IMR-90 (cell line): Measurements from ENCODE around the gene PPARG. TPM values are rescaled to one million over a fixed set of nuclear protein-coding genes. Genes with fewer than 3 reads are reported as not detected.

ENCODE experiments used
- ATAC-seq: fragments of 200-7000 bp; cut with Tn5 transposase; 2 replicates; pipeline ENCODE4 v1.9.1; 2020; ENCODE audit warnings: low read depth, mild to moderate bottlenecking, moderate library complexity
- BruUV-seq: library from RNA; stranded (reverse); fragments of 400-500 nt; replicated peaks from 2 replicates; lab custom pipeline; 2021; lab: Mats Ljungman, UMichigan
- CTCF ChIA-PET: fragments of 300-600 bp; formaldehyde crosslinking; extraction: SDS; loops from one replicate; lab custom pipeline; 2021; ENCODE audit warnings: antibody characterized with exemption; lab: Yijun Ruan, JAX
- POLR2A ChIA-PET: fragments of 300-600 bp; sonication (Branson Sonifier 250); formaldehyde crosslinking; loops from one replicate; lab custom pipeline; 2022; ENCODE audit warnings: antibody characterized with exemption; ENCODE audit not compliant: unreplicated experiment; lab: Charles Lee
- DNase-seq: peaks from one replicate; pipeline ENCODE4 v3.0.0; 2013
- H2AFZ ChIP-seq: replicated peaks from 2 replicates; pipeline ENCODE3; 2013; ENCODE audit warnings: low read length, mild to moderate bottlenecking; ENCODE audit not compliant: poor library complexity
- H2AK5ac ChIP-seq: 2 replicates; pipeline ENCODE4 v1.6.1; 2013; ENCODE audit warnings: low read depth, low read length, inconsistent platforms
- H2AK9ac ChIP-seq: replicated peaks from 2 replicates; pipeline ENCODE3; 2013; ENCODE audit warnings: mild to moderate bottlenecking, low read depth, low read length, moderate library complexity; ENCODE audit not compliant: poor library complexity
- H2BK120ac ChIP-seq: 2 replicates; pipeline ENCODE4 v1.6.1; 2013; ENCODE audit warnings: low read depth, low read length, inconsistent platforms
- H2BK15ac ChIP-seq: 3 replicates; pipeline ENCODE4 v1.6.1; 2013; ENCODE audit warnings: low read depth, low read length, inconsistent platforms
- H2BK20ac ChIP-seq: 2 replicates; pipeline ENCODE4 v1.6.1; 2013; ENCODE audit warnings: low read depth, mild to moderate bottlenecking, inconsistent platforms, low read length, moderate library complexity
- H2BK5ac ChIP-seq: 2 replicates; pipeline ENCODE4 v1.6.1; 2013; ENCODE audit warnings: mild to moderate bottlenecking, low read depth, low read length, inconsistent platforms; ENCODE audit not compliant: poor library complexity, severe bottlenecking
- H3K14ac ChIP-seq: replicated peaks from 2 replicates; pipeline ENCODE4 v1.6.1; 2013; ENCODE audit warnings: low read depth, low read length, inconsistent platforms
- H3K18ac ChIP-seq: 2 replicates; pipeline ENCODE4 v1.6.1; 2013; ENCODE audit warnings: low read depth, low read length, control low read depth
- H3K23ac ChIP-seq: 2 replicates; pipeline ENCODE4 v1.6.1; 2013; ENCODE audit warnings: low read depth, low read length, inconsistent platforms
- H3K27ac ChIP-seq: 2 replicates; pipeline ENCODE4 v1.5.1; 2013; ENCODE audit warnings: mild to moderate bottlenecking, control low read depth, low read length; ENCODE audit not compliant: insufficient read depth
- H3K27me3 ChIP-seq: 2 replicates; pipeline ENCODE4 v1.6.1; 2013; ENCODE audit warnings: low read length; ENCODE audit not compliant: control insufficient read depth, insufficient read depth
- H3K36me3 ChIP-seq: 2 replicates; pipeline ENCODE4 v1.6.1; 2013; ENCODE audit warnings: low read length, mixed read lengths; ENCODE audit not compliant: control insufficient read depth, insufficient read depth
- H3K4ac ChIP-seq: 2 replicates; pipeline ENCODE4 v1.6.1; 2013; ENCODE audit warnings: low read depth, low read length, inconsistent platforms
- H3K4me1 ChIP-seq: 2 replicates; pipeline ENCODE4 v1.6.1; 2013; ENCODE audit warnings: low read length, mixed read lengths; ENCODE audit not compliant: control insufficient read depth, insufficient read depth
- H3K4me2 ChIP-seq: 2 replicates; pipeline ENCODE4 v1.6.1; 2013; ENCODE audit warnings: low read depth, mild to moderate bottlenecking, control low read depth, low read length, moderate library complexity
- H3K4me3 ChIP-seq: 2 replicates; pipeline ENCODE4 v1.5.1; 2013; ENCODE audit warnings: low read depth, mild to moderate bottlenecking, control low read depth, low read length, moderate library complexity; ENCODE audit not compliant: insufficient read depth
- H3K56ac ChIP-seq: 2 replicates; pipeline ENCODE4 v1.6.1; 2013; ENCODE audit warnings: low read length, inconsistent platforms; ENCODE audit not compliant: insufficient read depth; ENCODE audit errors: extremely low read depth
- H3K79me1 ChIP-seq, 2 experiments: 2 replicates each; pipeline ENCODE4 v1.6.1; 2013; ENCODE audit warnings: low read length in 2 of 2, inconsistent platforms in 1 of 2, low read depth in 1 of 2
- H3K9ac ChIP-seq: 2 replicates; pipeline ENCODE4 v1.6.1; 2013; ENCODE audit warnings: low read depth, low read length, control low read depth
- H3K9me1 ChIP-seq: 2 replicates; pipeline ENCODE4 v1.6.1; 2013; ENCODE audit warnings: low read length, inconsistent platforms; ENCODE audit not compliant: insufficient read depth
- H3K9me3 ChIP-seq: 2 replicates; pipeline ENCODE4 v1.6.1; 2013; ENCODE audit warnings: low read length; ENCODE audit not compliant: control insufficient read depth, insufficient read depth
- H4K20me1 ChIP-seq: 2 replicates; pipeline ENCODE4 v1.6.1; 2013; ENCODE audit warnings: low read length, inconsistent platforms; ENCODE audit not compliant: insufficient read depth
- H4K5ac ChIP-seq: 2 replicates; pipeline ENCODE4 v1.6.1; 2013; ENCODE audit warnings: mild to moderate bottlenecking, low read depth, low read length, control low read depth
- H4K8ac ChIP-seq, 2 experiments: 2 replicates each; pipeline ENCODE4 v1.6.1; 2013; ENCODE audit warnings: low read depth in 2 of 2, low read length in 2 of 2, control low read depth in 1 of 2, inconsistent platforms in 1 of 2
- H4K91ac ChIP-seq: 2 replicates; pipeline ENCODE4 v1.6.1; 2013; ENCODE audit warnings: low read depth, low read length, inconsistent platforms; ENCODE audit not compliant: insufficient read depth
- BHLHE40 ChIP-seq: fragments of 150-350 bp; IDR thresholded peaks from 2 replicates; pipeline ENCODE4 v1.6.1; 2016; ENCODE audit warnings: mild to moderate bottlenecking, low read depth, low read length
- CEBPB ChIP-seq: IDR thresholded peaks from 2 replicates; pipeline ENCODE4 v1.6.1; 2012; ENCODE audit warnings: low read depth, low read length, improper control_type of control experiment
- CHD1 ChIP-seq: IDR thresholded peaks from 2 replicates; pipeline ENCODE4 v1.6.1; 2012; ENCODE audit warnings: low read depth, low read length, improper control_type of control experiment
- ELK1 ChIP-seq: fragments of 150-350 bp; IDR thresholded peaks from 2 replicates; pipeline ENCODE4 v1.6.1; 2016; ENCODE audit warnings: low read depth, mild to moderate bottlenecking, low read length, moderate library complexity, borderline replicate concordance
- MXI1 ChIP-seq: IDR thresholded peaks from 2 replicates; pipeline ENCODE4 v1.6.1; 2012; ENCODE audit warnings: low read depth, mild to moderate bottlenecking, low read length, moderate library complexity, borderline replicate concordance
- POLR2A ChIP-seq: IDR thresholded peaks from 2 replicates; pipeline ENCODE4 v1.6.1; 2012; ENCODE audit warnings: mild to moderate bottlenecking, low read depth, low read length
- RAD21 ChIP-seq: IDR thresholded peaks from 2 replicates; pipeline ENCODE4 v1.6.1; 2012; ENCODE audit warnings: low read length, improper control_type of control experiment
- RCOR1 ChIP-seq: IDR thresholded peaks from 2 replicates; pipeline ENCODE4 v1.6.1; 2012; ENCODE audit warnings: mild to moderate bottlenecking, low read length, improper control_type of control experiment; ENCODE audit not compliant: insufficient replicate concordance
- dilution Hi-C: fragments of 300-500 bp; cut with HindIII; formaldehyde crosslinking; loops from one replicate; pipeline ENCODE4 v1.14.3; 2018; ENCODE audit warnings: low sequenced_read_pairs; ENCODE audit not compliant: unreplicated experiment
- in situ Hi-C: fragments of 300-500 bp; cut with MboI; formaldehyde crosslinking; loops from 3 replicates; pipeline ENCODE4 v1.14.3; 2019; ENCODE audit warnings: low sequenced_read_pairs, inconsistent platforms, mixed read lengths
- intact Hi-C: fragments of 100-400 bp; cut with micrococcal nuclease; formaldehyde crosslinking; loops from 2 replicates; pipeline ENCODE4 v1.10.0; 2022
- polyA plus RNA-seq, 3 experiments: library from polyadenylated mRNA; depleted of rRNA; stranded (reverse); fragments of >200 nt; gene quantifications; 2 replicates each; pipeline ENCODE4 v1.2.3, GENCODE V29; 2012; ENCODE audit warnings: low replicate concordance in 1 of 3
- total RNA-seq: library from RNA; depleted of rRNA; stranded (reverse); fragments of >200 nt; gene quantifications from 2 replicates; pipeline ENCODE4 v1.2.3, GENCODE V29; 2012

PPARG gene
- total and polyA plus RNA-seq, 2 of the 4 experiments (the other 2 are of a cell fraction): 11.2 to 23.8 TPM

- TF ChIP-seq CHD1: no peak
- TF ChIP-seq RAD21: no peak
- no peak for TF ChIP-seq MXI1
- TF ChIP-seq RCOR1: no peak
- TF ChIP-seq POLR2A: no peak
- TF ChIP-seq CEBPB: no peak
Observed at GRCh38 chr3:12352253-12352652, 63.4 kb downstream of the PPARG start (continued).

GRCh38 chr3:12352755-12353154 is 63.9 kb downstream of the PPARG start:
- Histone ChIP-seq H2BK20ac (no peak overlapping the region), H3K4ac (no peak overlapping the region), H3K4me1 (peaks cover 2% of the 10 kb centered on the region), H2AK5ac (no peak overlapping the region), H3K9ac (no peak overlapping the region), H4K5ac (no peak overlapping the region), H3K23ac (no peak overlapping the region), H2BK5ac (no peak overlapping the region), H3K9me3 (no peaks in the 10 kb centered on the region), H2BK15ac (no peak overlapping the region), H3K9me1 (peaks cover 6% of the 10 kb centered on the region; the same call in 1 of the 2 replicates), H3K14ac (no peak overlapping the region), H4K8ac (no peak overlapping the region), H3K27ac (no peak overlapping the region), H4K91ac (no peak overlapping the region), H3K4me3 (no peak overlapping the region), H3K79me1 (0 out of 4 replicates have a peak, but pooled peaks cover 0 to 11% of the 10 kb centered on the region in 2 experiments), H3K4me2 (no peak overlapping the region), H3K56ac (no peak overlapping the region), H2BK120ac (no peak overlapping the region), H3K36me3 (no peaks in the 10 kb centered on the region), H3K27me3 (no peaks in the 10 kb centered on the region), H2AK9ac (no peak overlapping the region), H2AFZ (no peak overlapping the region), H3K18ac (no peak overlapping the region), H4K20me1 (no peaks in the 10 kb centered on the region)
- CTCF ChIA-PET: interaction anchor here (0.9 kb wide), 1 partner anchor 9 kb away, joined by 3 read pairs; no protein-coding TSS in a partner anchor
- DNase-seq: no peak
- BruUV-seq: no TSS peak
- intact Hi-C loops (no loop called here), in situ Hi-C loops (no loop called here), dilution Hi-C loops (no loop called here)
- TF ChIP-seq BHLHE40: no peak
- no peak for TF ChIP-seq POLR2A
- TF ChIP-seq RAD21: no peak
- no peak for TF ChIP-seq ELK1
- POLR2A ChIA-PET: no interaction called here
- no peak for ATAC-seq
